ENCODE data around the gene RPS3.

RPS3 gene

DNA sequence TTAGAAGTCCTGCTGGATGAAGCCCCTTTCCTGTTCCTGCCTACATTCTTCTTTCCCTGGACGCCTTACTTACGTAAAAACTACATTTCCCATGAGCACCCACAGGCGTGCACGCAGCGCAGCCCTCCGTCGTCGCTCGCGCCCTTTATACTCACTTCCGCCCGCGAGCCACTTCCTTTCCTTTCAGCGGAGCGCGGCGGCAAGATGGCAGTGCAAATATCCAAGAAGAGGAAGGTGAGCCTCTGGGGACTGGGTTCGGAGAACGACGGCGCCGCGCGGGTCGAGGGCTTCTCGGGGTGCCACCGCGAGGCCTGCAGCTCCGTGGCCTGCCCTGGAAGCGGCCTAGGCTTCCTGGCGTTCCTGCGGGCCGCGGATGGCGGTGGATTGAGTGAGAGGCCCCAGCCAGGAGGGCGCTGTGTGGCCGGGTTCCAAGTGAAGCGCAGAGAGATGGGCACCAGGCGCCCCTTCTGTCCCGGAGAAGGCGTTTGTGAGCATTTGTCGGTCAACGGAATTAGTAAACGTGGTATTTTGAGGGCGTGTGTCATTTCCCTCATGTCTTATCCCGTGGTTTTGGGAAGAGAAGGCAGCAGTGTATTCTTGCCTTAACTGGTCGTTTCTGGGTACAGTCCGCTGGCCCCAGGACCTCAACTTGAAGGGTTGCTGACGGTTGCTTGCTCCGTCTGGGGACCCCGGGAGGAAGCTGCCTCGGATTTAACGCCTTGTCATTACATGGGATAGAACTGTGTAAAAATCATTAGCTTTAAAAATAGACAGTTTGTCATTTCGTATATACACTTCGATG is at the start of gene RPS3:
Gene RPS3, plus strand, starts transcription at position 175 of the 802 bp plus-strand sequence. Its CDS starts 30 bp downstream, at position 205.
- no peak for TF ChIP-seq CTCF (IDR thresholded peaks at IDR 0.05; ENCODE audit: low read depth, low read length)
- peak; percentile 92 to 93 for DNase-seq (ENCODE audit: low read depth in 2 of 2)
- H3K4me3 ChIP-seq (replicated peaks in 1 of 2; ENCODE audit: low read depth in 2 of 2, low read length in 2 of 2) = peak within 1 kb of the TSS; percentile 78 to 95

- peak overlapping the region in 1 of 2 donors; percentile 5 for H3K4me3 ChIP-seq (replicated peaks in 1 of 2; ENCODE audit: low read depth in 2 of 2, low read length in 2 of 2)
- no peak for DNase-seq (ENCODE audit: low read depth in 2 of 2)
- TF ChIP-seq CTCF (IDR thresholded peaks at IDR 0.05; ENCODE audit: low read depth, low read length) = no peak
Measured at GRCh38 chr11:75349521-75350116, 49.7 kb upstream of the RPS3 start.

DNA sequence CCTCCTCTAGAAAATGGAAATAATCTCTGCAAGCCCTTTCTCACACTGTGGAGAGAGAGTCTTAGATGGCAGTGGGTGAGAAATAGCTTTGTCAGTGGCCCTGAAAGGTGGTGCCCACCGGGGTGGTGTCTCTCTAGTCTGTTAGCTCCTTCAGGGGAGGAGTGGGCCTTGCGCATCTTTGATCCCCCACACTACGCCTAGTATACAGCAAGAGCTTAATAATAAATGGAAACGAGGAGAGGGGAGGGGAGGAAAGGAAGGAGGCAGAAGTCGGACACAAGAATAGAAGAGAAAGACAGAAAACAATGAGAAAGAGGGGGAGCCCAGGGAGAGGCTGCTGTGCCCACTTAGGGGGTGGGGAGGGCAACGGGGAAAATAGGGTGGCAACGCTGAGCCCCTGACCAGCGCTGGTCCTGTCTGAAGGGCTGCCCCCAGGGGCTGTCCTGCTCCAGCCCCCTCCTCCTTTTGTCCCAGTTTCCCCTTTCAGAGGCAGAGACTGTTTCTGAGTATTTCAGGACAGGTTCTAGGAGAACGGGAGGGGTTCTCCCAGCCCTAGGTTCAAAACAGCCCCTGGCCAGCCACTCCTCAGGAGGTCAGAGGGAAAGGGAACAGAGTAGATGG is 49.1 kb upstream of the RPS3 start:
- no peak for TF ChIP-seq CTCF (IDR thresholded peaks at IDR 0.05; ENCODE audit: low read depth, low read length)
- no peak for DNase-seq (ENCODE audit: low read depth in 2 of 2)
- peak overlapping the region; percentile 53 to 61 for H3K4me3 ChIP-seq (replicated peaks in 1 of 2; ENCODE audit: low read depth in 2 of 2, low read length in 2 of 2)

DNA sequence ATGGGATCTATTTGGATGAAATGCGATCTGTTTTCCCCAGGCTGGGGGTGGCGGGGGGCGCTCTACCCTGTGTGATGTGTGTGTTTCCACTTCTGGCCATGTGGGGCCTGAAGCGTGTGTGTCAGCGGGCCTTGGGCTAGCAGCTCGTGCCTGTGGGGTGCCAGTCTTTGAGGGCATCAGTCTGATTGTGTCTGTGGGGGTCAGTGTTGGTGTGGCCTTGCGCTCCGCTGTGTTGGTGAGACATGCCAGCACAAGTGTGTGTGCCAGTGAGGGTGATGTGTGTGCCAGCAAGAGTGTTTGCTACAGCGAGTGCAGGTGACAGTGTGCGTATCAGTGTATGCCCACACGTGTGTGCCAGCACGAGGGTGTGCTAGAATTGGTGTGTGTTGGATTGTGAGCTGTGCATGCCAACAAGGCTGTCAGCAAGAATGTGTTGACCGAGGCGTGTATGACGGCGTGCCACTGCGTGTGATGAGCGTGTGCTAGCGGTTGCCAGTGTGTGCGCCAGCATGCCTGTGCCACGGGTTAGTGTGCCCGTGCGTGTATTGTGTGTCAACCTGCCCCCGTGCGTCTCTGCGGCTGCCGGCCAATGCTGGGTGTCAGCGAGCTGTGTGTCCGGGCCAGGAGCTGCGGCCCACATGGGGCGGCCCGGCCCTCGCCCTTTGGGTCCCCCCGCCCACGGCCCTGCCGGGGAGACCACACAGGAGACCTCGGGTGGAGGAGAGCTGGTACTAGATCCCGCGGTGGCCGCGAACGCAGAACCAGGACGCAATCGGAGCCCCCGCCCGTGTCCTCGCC is 48.4 kb upstream of the RPS3 start:
- peak overlapping the region; percentile 53 to 61 for H3K4me3 ChIP-seq (replicated peaks in 1 of 2; ENCODE audit: low read depth in 2 of 2, low read length in 2 of 2)
- DNase-seq (ENCODE audit: low read depth in 2 of 2) = peak in 1 of 2 donors; percentile 33
- no peak for TF ChIP-seq CTCF (IDR thresholded peaks at IDR 0.05; ENCODE audit: low read depth, low read length)

- TF ChIP-seq CTCF (IDR thresholded peaks at IDR 0.05; ENCODE audit: low read depth, low read length) = no peak
- DNase-seq (ENCODE audit: low read depth in 2 of 2) = no peak
- H3K4me3 ChIP-seq (replicated peaks in 1 of 2; ENCODE audit: low read depth in 2 of 2, low read length in 2 of 2) = peak within 1 kb of the TSS; percentile 61
Measured at GRCh38 chr11:75351541-75351790, 47.9 kb upstream of the RPS3 start, which contains the start of gene ARRB1. ARRB1 (minus strand) TSS chr11:75351661; CDS start chr11:75351607, 54 bp downstream.

- TF ChIP-seq CTCF (IDR thresholded peaks at IDR 0.05; ENCODE audit: low read depth, low read length) = peak; percentile 7
- peak overlapping the region; percentile 61 for H3K4me3 ChIP-seq (replicated peaks in 1 of 2; ENCODE audit: low read depth in 2 of 2, low read length in 2 of 2)
- DNase-seq (ENCODE audit: low read depth in 2 of 2) = peak; percentile 41 to 75
Measured at GRCh38 chr11:75351791-75352587, 47.3 kb upstream of the RPS3 start.

Data from cardiac fibroblast (primary cell).